Measurements from ENCODE around the gene MOCS2. TPM values are rescaled to one million over a fixed set of nuclear protein-coding genes. Genes with fewer than 3 reads are reported as not detected.

MOCS2 gene
- total and polyA plus RNA-seq, 2 of the 8 experiments (the other 6 are each of a cell fraction or from before 2014, with no cell fraction given): 6.7 to 16.1 TPM

DNA sequence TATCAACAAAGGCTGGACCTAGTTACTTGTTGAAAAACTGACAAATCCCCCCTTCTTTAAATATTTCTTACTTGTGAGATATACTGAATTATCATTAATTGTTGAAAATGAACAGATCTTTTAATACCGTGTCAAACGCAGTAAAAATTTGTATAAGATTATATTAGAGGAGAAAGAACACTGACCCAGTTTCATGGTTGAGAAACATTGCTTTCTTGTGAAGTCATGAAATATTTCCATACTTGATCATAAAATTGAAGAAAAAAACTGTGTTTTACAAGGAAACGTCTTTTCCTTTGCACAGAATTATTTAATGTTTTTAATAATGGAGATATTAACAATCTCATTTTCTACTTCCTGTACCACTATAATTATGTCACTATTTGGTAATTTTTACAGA is 45.8 kb downstream of the MOCS2 start:
- no peaks in the 10 kb centered on the region for H3K9me3 ChIP-seq (ENCODE audit: insufficient read depth in 2 of 2, low read depth in 1 of 2, low read length in 1 of 2)
- H2BK5ac ChIP-seq (ENCODE audit: low read depth, low read length): no peak overlapping the region
- H3K4ac ChIP-seq (replicated peaks; ENCODE audit: insufficient read length, low read depth, low read length): no peak overlapping the region
- H3K23me2 ChIP-seq (ENCODE audit: low read depth, low read length): no peaks in the 10 kb centered on the region
- no peak for TF ChIP-seq TCF12 (IDR thresholded peaks at IDR 0.05; ENCODE audit: low read depth, low read length)
- TF ChIP-seq SIX5 (IDR thresholded peaks at IDR 0.05; ENCODE audit: low read depth, low read length): no peak
- TF ChIP-seq, protein P1, sequence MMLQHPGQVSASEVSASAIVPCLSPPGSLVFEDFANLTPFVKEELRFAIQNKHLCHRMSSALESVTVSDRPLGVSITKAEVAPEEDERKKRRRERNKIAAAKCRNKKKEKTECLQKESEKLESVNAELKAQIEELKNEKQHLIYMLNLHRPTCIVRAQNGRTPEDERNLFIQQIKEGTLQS (IDR thresholded peaks at IDR 0.05; ENCODE audit: insufficient read depth, low read depth, low read length): no peak
- TF ChIP-seq EGR1 (IDR thresholded peaks at IDR 0.05; ENCODE audit: borderline replicate concordance, low read depth, low read length): no peak
- no peak for TF ChIP-seq CREB1 (IDR thresholded peaks at IDR 0.05)
- no peak for TF ChIP-seq EP300 (IDR thresholded peaks at IDR 0.05; ENCODE audit: borderline replicate concordance in 1 of 2, low read depth in 2 of 2, low read length in 2 of 2)
- TF ChIP-seq, protein P2, sequence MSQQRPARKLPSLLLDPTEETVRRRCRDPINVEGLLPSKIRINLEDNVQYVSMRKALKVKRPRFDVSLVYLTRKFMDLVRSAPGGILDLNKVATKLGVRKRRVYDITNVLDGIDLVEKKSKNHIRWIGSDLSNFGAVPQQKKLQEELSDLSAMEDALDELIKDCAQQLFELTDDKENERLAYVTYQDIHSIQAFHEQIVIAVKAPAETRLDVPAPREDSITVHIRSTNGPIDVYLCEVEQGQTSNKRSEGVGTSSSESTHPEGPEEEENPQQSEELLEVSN (IDR thresholded peaks at IDR 0.05): no peak
- TF ChIP-seq BRCA1 (IDR thresholded peaks at IDR 0.05; ENCODE audit: low read depth, low read length): no peak
- TF ChIP-seq POU5F1 (IDR thresholded peaks at IDR 0.05; ENCODE audit: low read depth, low read length): no peak
- H2AFZ ChIP-seq (ENCODE audit: low read length): no peak overlapping the region
- H3K14ac ChIP-seq (ENCODE audit: insufficient read length): no peak overlapping the region
- H3K36me3 ChIP-seq (ENCODE audit: control insufficient read depth in 2 of 4, insufficient read depth in 4 of 4, low read length in 3 of 4): no peaks in the 10 kb centered on the region; a peak in 1 of 8 replicates
- DNase-seq (ENCODE audit: low read depth in 1 of 2, low spot score in 2 of 2) (no peak), FAIRE-seq (no peak)
- H4K5ac ChIP-seq (ENCODE audit: insufficient read length, low read depth, low read length): no peak overlapping the region
- no peaks in the 10 kb centered on the region for H4K20me1 ChIP-seq (replicated peaks in 1 of 2; ENCODE audit: control insufficient read depth in 1 of 2, insufficient read depth in 2 of 2, low read length in 2 of 2)
- no peak overlapping the region for H3K18ac ChIP-seq (ENCODE audit: extremely low read depth, low read length)
- no peak overlapping the region for H2BK12ac ChIP-seq (ENCODE audit: low read depth, low read length)
- H3K4me1 ChIP-seq (replicated peaks in 1 of 4; ENCODE audit: control insufficient read depth in 3 of 4, insufficient read depth in 4 of 4, low read length in 3 of 4): no peaks in the 10 kb centered on the region
- H3K56ac ChIP-seq (replicated peaks; ENCODE audit: insufficient read length, low read depth, low read length): no peak overlapping the region
- no peak overlapping the region for H3K9ac ChIP-seq (replicated peaks in 1 of 4; ENCODE audit: extremely low read depth in 1 of 4, low read depth in 3 of 4, low read length in 3 of 4)
- no peak overlapping the region for H3K27ac ChIP-seq (ENCODE audit: low read depth, low read length)
- H3K4me2 ChIP-seq (ENCODE audit: insufficient read depth in 1 of 2, low read depth in 2 of 2, low read length in 2 of 2): no peak overlapping the region
- no peak overlapping the region for H4K8ac ChIP-seq (ENCODE audit: extremely low read depth, insufficient read depth, low read length)
- WGBS, 2 experiments (ENCODE audit: extremely low coverage in 1 of 2, insufficient coverage in 1 of 2, insufficient read length in 1 of 2, insufficient replicate concordance in 2 of 2, low coverage in 1 of 2, low lambda C conversion rate in 2 of 2, missing lambda C conversion rate in 1 of 2): 91% methylated on average over 3 of the region's 3 CpGs; no CpG with 5 or more reads in 1 of the 2 experiments
- no peak overlapping the region for H2BK20ac ChIP-seq (ENCODE audit: low read length)
- H3K4me3 ChIP-seq (ENCODE audit: extremely low read depth in 1 of 4, insufficient read depth in 2 of 4, low read depth in 3 of 4, low read length in 4 of 4): no peak overlapping the region
- no peak overlapping the region for H2BK15ac ChIP-seq (ENCODE audit: low read length)
- no peak overlapping the region for H3K23ac ChIP-seq (ENCODE audit: insufficient read length)
- H3K79me2 ChIP-seq (ENCODE audit: control insufficient read depth in 1 of 2, insufficient read depth in 2 of 2, low read length in 2 of 2): no peaks in the 10 kb centered on the region
- CTCF ChIA-PET (ENCODE audit: partially characterized antibody): interaction anchor here (0.9 kb wide), 1 partner anchor 115 kb away, joined by 3 read pairs; no protein-coding TSS in a partner anchor
- H3K27me3 ChIP-seq (replicated peaks in 1 of 4; ENCODE audit: control insufficient read depth in 3 of 4, extremely low read depth in 1 of 4, insufficient read depth in 3 of 4, low read length in 3 of 4): no peaks in the 10 kb centered on the region
- H4K91ac ChIP-seq (replicated peaks; ENCODE audit: insufficient read length, low read length): no peak overlapping the region
- H3K79me1 ChIP-seq (ENCODE audit: low read depth, low read length): no peaks in the 10 kb centered on the region
- POLR2A ChIA-PET (ENCODE audit: partially characterized antibody): no interaction called here
- no peak overlapping the region for H2AK5ac ChIP-seq (ENCODE audit: low read depth, low read length)
- no peak overlapping the region for H2BK120ac ChIP-seq (replicated peaks; ENCODE audit: low read depth, low read length)
